ENCODE measurements around the gene ABCA8.
"Not testable (repeated sequence)": the region's sequence is repeated elsewhere in the genome, so short reads cannot be mapped to it uniquely, and the experiment has no call there.

Gene ABCA8

DNA sequence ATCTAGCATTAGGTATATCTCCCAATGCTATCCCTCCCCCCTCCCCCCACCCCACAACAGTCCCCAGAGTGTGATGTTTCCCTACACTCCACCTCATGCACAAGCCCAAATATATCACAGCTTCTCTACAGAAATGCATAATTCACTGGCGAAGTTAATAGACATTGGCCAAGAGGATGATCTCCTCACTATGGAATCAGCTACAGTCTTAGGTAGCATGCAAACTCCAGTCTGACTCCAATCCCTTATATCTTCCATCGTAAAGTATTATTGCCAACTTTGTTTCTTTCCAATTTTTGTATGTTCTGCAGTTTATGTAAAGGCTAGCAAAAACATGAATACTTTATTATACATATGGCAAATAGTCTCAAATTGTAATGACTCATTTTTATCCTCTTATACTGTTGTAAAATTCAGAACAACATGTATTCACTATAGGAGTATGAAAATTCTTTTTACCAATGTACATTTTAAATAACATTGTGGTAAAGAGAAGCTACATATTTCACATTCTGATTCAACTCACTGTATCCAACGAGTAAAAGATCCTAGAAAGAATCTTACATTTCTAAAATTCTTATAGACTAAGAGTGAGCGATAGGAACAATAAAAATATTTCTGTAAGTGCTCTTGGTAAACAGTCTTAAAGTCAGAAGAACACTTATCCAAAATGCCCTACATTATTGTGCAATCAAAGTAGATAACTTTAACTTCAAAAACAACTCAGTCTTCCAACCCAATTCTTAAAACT lies 871 bp downstream of the ABCA8 start:
- H3K4me3 Mint-ChIP-seq, result no peak overlapping the region
- no peak overlapping the region for H3K27ac Mint-ChIP-seq
- no peak for DNase-seq
- no peaks in the 10 kb centered on the region for H3K27me3 Mint-ChIP-seq
- no peaks in the 10 kb centered on the region for H3K36me3 Mint-ChIP-seq (ENCODE audit: low read depth)
- no peaks in the 10 kb centered on the region for H3K4me1 Mint-ChIP-seq (ENCODE audit: low read depth)
- peaks cover 4% of the 10 kb centered on the region for H3K9me3 Mint-ChIP-seq

DNA sequence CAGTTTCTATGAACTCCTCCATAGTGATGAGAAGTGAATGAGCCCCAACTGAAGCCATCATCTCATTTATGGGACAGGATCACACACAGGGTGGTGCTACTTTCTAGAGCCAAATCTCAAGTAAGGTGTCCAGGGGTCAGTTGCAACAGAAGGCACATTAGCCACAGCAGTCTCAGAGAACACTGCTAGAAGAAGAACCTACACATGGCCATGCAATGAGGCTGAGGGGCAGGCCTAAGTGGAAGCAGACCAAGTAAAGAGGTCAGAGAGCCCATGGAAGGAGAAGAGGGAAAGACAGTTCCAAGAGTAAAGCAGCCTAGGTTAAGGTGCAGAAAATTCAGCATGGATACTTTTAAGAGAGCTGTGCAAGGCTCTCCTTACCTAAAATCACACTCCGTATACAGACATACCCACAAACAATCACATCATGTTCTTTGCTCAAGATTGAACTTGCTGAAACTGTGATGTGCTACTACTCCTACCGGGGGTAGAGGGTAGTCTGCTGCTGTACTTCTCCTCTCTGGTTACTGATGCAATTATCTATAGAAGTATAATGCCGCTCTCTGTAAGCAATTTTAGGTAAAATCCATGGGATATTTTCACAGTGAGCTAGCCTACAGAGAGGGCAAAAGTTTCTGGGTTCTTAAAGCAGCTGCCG lies 1.7 kb downstream of the ABCA8 start:
- H3K27me3 Mint-ChIP-seq, result no peaks in the 10 kb centered on the region
- H3K4me3 Mint-ChIP-seq, result no peak overlapping the region
- no peak for DNase-seq
- no peaks in the 10 kb centered on the region for H3K4me1 Mint-ChIP-seq (ENCODE audit: low read depth)
- H3K9me3 Mint-ChIP-seq, result no peaks in the 10 kb centered on the region
- H3K27ac Mint-ChIP-seq, result no peak overlapping the region
- H3K36me3 Mint-ChIP-seq (ENCODE audit: low read depth), result no peaks in the 10 kb centered on the region

DNA sequence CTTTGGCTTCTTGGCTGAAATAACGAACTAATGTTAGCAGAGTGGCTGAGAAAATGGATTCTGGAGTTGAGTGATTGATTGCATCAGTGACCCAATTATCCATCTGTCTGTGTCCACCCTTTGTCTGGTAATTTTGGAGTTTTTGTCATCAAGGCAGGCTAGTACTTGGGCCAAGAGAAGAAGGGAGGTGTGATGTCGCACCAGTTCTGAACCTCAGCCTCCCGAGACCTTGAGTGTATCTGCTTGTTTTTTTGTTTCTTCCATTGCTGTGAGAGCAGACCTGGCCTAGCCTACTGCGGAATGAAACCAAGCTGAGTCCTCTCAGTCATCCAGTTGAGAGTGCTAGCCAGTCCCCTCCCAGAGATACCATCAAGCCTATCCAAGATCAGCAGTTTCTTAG lies 4.5 kb downstream of the ABCA8 start:
- Mint-ChIP-seq H3K27ac (no peak overlapping the region), H3K9me3 (no peaks in the 10 kb centered on the region), H3K36me3 (ENCODE audit: low read depth) (no peaks in the 10 kb centered on the region), H3K4me1 (ENCODE audit: low read depth) (no peaks in the 10 kb centered on the region), H3K27me3 (no peaks in the 10 kb centered on the region), H3K4me3 (no peak overlapping the region)
- DNase-seq, result no peak

DNA sequence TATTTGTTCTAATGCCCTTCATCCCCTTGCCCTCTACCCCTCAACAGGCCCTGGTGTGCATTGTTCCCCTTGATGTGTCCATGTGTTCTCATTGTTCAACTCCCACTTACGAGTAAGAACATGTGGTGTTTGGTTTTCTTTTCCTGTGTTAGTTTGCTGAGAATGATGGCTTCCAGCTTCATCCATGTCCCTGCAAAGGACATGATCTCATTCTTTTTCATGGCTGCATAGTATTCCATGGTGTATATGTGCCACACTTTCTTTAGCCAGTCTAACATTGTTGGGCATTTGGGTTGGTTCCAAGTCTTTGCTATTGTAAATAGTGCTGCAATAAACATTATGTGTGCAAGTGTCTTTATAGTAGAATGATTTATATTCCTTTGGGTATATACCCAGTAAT lies 7.3 kb downstream of the ABCA8 start:
- H3K4me1 Mint-ChIP-seq (ENCODE audit: low read depth); H3K27me3 Mint-ChIP-seq; H3K36me3 Mint-ChIP-seq (ENCODE audit: low read depth); H3K4me3 Mint-ChIP-seq; H3K27ac Mint-ChIP-seq; H3K9me3 Mint-ChIP-seq; DNase-seq: not testable (repeated sequence)

DNA sequence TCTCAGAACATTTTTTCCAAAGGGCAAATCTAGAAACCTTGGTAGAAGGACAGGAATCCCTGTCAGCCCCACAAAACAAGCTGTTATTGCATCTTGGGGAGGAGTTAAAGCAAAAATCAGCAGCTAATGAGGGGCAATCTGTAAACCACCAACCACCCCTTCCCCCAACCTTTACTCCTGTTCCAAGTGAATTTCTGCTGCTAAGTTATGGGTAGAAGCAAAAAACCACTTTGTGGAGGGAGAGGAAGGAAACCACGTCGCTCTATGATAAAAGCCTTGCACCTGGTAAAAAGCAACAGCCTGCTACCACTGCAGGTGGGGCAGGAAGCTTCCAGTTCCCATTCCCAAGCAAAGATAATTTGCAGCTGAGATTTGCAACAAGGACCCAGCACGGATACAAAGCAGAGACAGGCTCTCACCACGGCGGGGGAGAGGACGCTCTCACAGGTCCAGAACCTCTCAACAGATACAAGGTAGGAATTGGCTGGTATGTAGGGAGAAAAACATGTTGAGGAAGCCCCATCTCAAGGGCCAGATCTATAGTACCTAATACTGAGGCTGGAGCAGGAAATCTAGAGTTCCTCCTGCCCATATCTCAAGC lies 10.7 kb downstream of the ABCA8 start:
- Mint-ChIP-seq H3K9me3 (no peaks in the 10 kb centered on the region), H3K4me1 (ENCODE audit: low read depth) (no peaks in the 10 kb centered on the region), H3K4me3 (no peak overlapping the region), H3K36me3 (ENCODE audit: low read depth) (no peaks in the 10 kb centered on the region), H3K27ac (no peak overlapping the region), H3K27me3 (peaks cover 4% of the 10 kb centered on the region)
- no peak for DNase-seq

DNA sequence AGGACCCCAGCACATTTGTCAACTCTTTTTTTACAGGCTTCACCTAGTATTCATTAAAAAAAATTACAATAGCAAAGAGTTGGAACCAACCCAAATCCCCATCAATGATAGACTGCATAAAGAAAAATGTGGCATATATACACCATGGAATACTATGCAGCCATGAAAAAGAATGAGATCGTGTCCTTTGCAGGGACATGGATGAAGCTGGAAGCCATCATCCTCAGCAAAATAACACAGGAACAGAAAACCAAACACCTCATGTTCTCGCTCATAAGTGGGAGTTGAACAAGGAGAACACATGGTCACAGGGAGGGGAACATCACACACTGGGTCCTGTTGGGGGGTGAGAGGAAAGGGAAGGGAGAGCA lies 11.4 kb downstream of the ABCA8 start:
- not testable (repeated sequence) for H3K36me3 Mint-ChIP-seq (ENCODE audit: low read depth); H3K27ac Mint-ChIP-seq; H3K27me3 Mint-ChIP-seq; H3K4me3 Mint-ChIP-seq; DNase-seq; H3K9me3 Mint-ChIP-seq; H3K4me1 Mint-ChIP-seq (ENCODE audit: low read depth)

DNA sequence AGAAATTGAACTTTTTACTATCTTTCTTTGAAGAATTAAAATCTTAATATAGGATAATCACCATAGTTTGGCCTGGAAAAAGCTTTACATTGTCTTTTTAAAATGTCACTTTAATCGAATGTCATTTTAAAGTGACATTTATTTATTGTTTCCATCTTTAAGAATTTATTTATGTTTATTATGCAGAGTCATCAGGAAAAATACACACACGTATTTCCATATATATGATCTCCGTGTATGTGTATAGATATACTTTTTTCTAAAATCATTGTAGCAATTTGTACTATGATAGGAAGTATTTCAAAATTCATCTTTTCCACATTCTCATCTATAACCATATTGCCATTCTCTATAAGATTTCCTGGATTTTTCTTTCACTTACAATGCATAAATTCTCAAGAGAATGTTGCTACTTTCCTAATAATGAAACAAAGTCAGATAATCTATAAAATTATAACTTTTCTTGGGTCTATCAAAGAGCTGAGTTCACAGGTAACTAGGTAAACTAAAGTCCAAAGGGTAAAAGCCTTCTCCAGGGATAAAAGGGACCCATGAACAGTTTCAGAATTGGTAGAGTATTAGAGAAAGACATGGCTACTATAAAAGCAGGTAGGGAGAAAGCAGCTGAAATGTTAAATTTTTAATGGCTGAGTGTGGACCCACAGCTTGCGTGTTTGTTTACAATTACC lies 11.9 kb downstream of the ABCA8 start:
- Mint-ChIP-seq H3K9me3 (no peaks in the 10 kb centered on the region), H3K4me1 (ENCODE audit: low read depth) (no peaks in the 10 kb centered on the region), H3K27ac (no peak overlapping the region), H3K4me3 (no peak overlapping the region), H3K27me3 (peaks cover 4% of the 10 kb centered on the region), H3K36me3 (ENCODE audit: low read depth) (no peaks in the 10 kb centered on the region)
- DNase-seq, result no peak

DNA sequence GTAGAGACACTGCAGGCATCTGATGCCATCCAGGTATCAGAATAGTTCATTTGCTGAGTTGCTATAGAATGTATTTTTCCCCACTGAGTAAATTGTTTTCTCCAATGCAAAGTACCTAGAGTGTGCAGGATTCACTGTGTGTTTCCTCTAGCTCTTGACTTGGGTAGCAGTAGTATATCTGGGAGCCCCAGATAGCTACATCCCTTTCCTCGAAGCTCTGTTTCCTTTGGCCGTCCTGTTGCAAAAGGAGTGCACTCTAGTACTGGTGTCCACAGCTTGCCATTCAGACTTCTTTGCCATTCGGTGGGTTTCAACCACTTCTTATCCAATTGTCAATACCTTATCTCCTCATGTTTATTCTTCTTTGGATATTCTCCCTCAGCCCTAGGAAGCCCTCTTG lies 12.8 kb downstream of the ABCA8 start:
- no peak overlapping the region for H3K27ac Mint-ChIP-seq
- no peaks in the 10 kb centered on the region for H3K9me3 Mint-ChIP-seq
- no peak overlapping the region for H3K4me3 Mint-ChIP-seq
- no peaks in the 10 kb centered on the region for H3K36me3 Mint-ChIP-seq (ENCODE audit: low read depth)
- H3K4me1 Mint-ChIP-seq (ENCODE audit: low read depth), result no peaks in the 10 kb centered on the region
- DNase-seq, result no peak
- H3K27me3 Mint-ChIP-seq, result peaks cover 4% of the 10 kb centered on the region

DNA sequence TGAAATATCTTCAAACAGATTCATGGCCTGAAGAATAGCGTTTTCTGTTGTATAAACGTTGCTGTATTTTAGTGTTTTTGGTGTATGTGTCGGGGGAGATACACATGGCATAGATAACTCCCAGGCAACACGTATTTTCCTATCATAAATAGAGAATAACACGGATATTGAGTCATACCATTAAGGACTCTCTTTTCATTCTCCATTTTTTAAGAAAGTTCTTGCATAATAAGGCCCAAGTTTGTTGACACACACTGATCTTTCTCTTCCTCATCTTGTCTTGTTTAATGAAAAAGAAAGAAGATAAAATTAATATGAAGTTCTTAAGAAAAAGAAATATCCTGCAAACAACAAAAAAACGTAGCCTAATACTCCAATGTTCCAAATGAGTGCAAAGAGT lies 13.4 kb downstream of the ABCA8 start:
- H3K27me3 Mint-ChIP-seq, result peaks cover 7% of the 10 kb centered on the region
- no peak overlapping the region for H3K4me3 Mint-ChIP-seq
- H3K36me3 Mint-ChIP-seq (ENCODE audit: low read depth), result no peaks in the 10 kb centered on the region
- no peaks in the 10 kb centered on the region for H3K9me3 Mint-ChIP-seq
- no peaks in the 10 kb centered on the region for H3K4me1 Mint-ChIP-seq (ENCODE audit: low read depth)
- no peak for DNase-seq
- no peak overlapping the region for H3K27ac Mint-ChIP-seq

DNA sequence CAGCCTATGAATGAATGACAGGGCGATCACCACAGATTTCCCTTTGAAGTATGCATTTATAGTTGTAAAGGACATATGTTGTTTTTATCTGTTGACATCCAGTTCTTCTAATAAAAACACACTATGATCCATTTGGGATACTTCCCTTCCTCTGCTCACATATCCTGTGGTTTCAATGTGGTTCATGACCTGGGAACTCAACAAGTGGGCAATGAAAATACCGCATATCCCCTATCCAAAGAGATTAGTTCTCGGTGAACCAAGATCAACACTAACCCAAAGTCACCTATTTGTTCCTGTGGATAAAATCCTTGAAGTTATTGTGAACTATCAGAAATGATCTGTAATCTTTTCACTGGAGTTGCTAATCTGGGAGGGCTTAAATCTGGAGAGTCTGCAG lies 16.0 kb downstream of the ABCA8 start:
- Mint-ChIP-seq H3K36me3 (ENCODE audit: low read depth) (no peaks in the 10 kb centered on the region), H3K27ac (no peak overlapping the region), H3K4me3 (no peak overlapping the region), H3K4me1 (ENCODE audit: low read depth) (no peaks in the 10 kb centered on the region), H3K27me3 (peaks cover 14% of the 10 kb centered on the region), H3K9me3 (no peaks in the 10 kb centered on the region)
- DNase-seq, result no peak

DNA sequence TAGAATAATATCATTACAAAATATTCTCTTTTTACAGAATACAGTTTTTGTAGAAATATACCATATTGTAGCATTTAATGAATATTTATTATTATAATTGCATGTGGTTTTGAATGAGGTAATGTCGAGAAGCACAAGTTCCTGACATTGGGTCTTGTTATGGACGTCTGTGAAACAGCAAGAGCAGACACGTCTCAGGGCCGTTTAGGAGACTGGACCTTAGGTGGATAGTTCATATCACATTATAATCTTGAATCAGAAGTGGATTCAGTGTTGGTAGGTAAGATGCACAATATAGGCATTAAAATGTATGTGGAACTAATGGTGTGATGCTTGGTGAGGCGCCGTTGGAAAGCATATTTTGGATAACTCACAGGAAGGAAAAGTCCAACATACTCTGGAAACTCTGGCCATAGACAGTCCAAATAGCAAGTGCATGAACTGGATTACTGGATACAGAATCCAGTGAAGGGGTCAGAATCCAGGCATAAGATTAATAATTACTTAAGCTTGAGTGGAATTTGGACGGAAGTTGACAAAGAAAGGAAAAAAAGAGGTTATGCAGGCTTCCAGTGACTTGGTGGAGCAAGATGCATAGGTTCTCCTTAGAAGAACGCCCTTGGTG lies 17.2 kb downstream of the ABCA8 start:
- Mint-ChIP-seq H3K9me3 (no peaks in the 10 kb centered on the region), H3K4me3 (no peak overlapping the region), H3K27me3 (peaks cover 11% of the 10 kb centered on the region), H3K36me3 (ENCODE audit: low read depth) (no peaks in the 10 kb centered on the region), H3K27ac (no peak overlapping the region), H3K4me1 (ENCODE audit: low read depth) (no peaks in the 10 kb centered on the region)
- no peak for DNase-seq

DNA sequence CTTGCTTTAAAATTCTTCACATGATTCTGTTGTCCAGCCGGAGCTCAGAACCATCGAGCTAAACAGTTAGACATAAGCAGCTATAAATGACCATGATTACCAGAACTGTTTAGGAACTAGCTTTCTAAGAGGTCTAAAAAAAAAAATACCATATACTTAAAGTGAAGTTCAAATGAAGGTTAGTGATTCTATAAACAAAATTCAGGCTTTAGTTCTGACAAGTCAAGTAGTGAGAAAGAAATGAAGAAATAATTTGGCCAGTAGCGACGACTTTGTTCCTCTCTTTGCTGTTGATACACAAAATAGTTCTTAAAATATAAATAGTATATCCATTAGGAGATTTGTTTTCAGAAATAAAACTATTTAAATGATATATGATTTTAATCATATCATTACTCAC lies 27.7 kb downstream of the ABCA8 start:
- Mint-ChIP-seq H3K27me3 (no peaks in the 10 kb centered on the region), H3K4me1 (ENCODE audit: low read depth) (no peaks in the 10 kb centered on the region), H3K36me3 (ENCODE audit: low read depth) (no peaks in the 10 kb centered on the region), H3K4me3 (no peak overlapping the region), H3K9me3 (no peaks in the 10 kb centered on the region), H3K27ac (no peak overlapping the region)
- no peak for DNase-seq

DNA sequence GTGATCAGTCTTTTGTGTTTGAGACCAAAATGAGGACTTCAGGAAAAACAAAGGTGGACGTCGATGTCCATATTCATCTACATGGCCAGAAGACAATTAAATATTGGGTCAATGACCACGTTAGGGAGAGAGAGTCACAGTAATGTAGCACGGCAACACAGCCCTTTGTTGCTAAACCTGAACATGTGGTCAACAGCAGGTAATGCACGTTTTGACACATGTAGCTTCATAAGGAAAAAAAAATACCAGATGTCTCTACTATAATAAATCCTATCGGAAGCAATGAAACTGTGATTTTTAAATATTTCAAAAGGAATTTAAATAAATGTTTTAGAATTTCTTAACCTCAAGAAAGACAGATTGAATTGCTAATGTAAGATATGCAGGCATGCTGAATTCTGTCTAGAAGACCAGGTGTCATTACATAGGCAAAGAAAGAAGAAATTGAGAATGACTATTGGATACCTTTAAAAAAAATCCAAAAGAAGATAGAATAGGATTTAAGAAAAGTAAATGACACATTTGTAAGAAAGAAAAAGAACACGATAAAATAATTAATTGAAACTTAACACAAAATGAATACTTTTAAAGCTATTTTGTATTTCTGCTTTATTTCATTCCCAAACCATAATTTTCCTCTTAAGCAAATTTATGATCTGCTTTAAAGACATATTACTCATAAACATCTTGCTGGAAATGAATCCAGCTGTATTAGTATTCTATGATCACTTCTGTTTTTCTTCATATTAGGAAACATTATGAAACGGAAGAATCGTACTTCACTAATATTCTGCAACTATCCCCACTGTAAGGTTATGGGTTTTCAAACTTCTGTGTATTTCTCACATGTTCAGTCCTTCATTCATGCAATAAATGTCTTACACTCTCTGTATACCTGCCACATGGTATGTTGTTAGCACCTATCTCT lies 30.1 kb downstream of the ABCA8 start:
- H3K4me1 Mint-ChIP-seq (ENCODE audit: low read depth), result no peaks in the 10 kb centered on the region
- no peak for DNase-seq
- no peak overlapping the region for H3K4me3 Mint-ChIP-seq
- H3K36me3 Mint-ChIP-seq (ENCODE audit: low read depth), result no peaks in the 10 kb centered on the region
- no peaks in the 10 kb centered on the region for H3K27me3 Mint-ChIP-seq
- H3K9me3 Mint-ChIP-seq, result no peaks in the 10 kb centered on the region
- no peak overlapping the region for H3K27ac Mint-ChIP-seq
